ENCODE results near the gene STK38. TPM values are rescaled to one million over a fixed set of nuclear protein-coding genes. Genes with fewer than 3 reads are reported as not detected.

The STK38 gene
- total and polyA plus RNA-seq, 2 of the 4 experiments (the other 2 are of a cell fraction) = 10.6 to 19.7 TPM

GRCh38 chr6:36555750-36556252 is 8.5 kb upstream of the STK38 start:
- H2BK20ac ChIP-seq (ENCODE audit: low read depth, low read length) = no peak overlapping the region
- H3K27ac ChIP-seq (ENCODE audit: insufficient read depth, low read length) = no peak overlapping the region
- no peaks in the 10 kb centered on the region for H3K27me3 ChIP-seq (ENCODE audit: control insufficient read depth, insufficient read depth, low read length)
- no CpG with 5 or more reads among the region's 1 CpG for WGBS, 2 experiments (ENCODE audit: extremely low coverage in 2 of 2, insufficient read length in 1 of 2)
- H2BK5ac ChIP-seq (ENCODE audit: low read depth, low read length, poor library complexity, severe bottlenecking) = no peak overlapping the region
- no peak overlapping the region for H3K18ac ChIP-seq (ENCODE audit: low read depth, low read length)
- BruUV-seq (replicated peaks) = no TSS peak
- no peak overlapping the region for H3K14ac ChIP-seq (replicated peaks; ENCODE audit: low read depth, low read length)
- H3K9me1 ChIP-seq (ENCODE audit: insufficient read depth, low read length) = no peaks in the 10 kb centered on the region
- no peak overlapping the region for H2BK120ac ChIP-seq (ENCODE audit: low read depth, low read length)
- ATAC-seq (ENCODE audit: low read depth) = no peak
- no peak overlapping the region for H3K23ac ChIP-seq (ENCODE audit: low read depth, low read length)
- CTCF ChIA-PET = no interaction called here
- no peak overlapping the region for H4K91ac ChIP-seq (ENCODE audit: insufficient read depth, low read depth, low read length)
- H2BK15ac ChIP-seq (ENCODE audit: low read depth, low read length) = no peak overlapping the region
- no peak overlapping the region for H2AK5ac ChIP-seq (ENCODE audit: low read depth, low read length)
- dilution Hi-C loops (cut with HindIII; ENCODE audit: low sequenced_read_pairs, unreplicated experiment) (no loop called here), in situ Hi-C loops (cut with MboI; ENCODE audit: low sequenced_read_pairs) (no loop called here), intact Hi-C loops (cut with micrococcal nuclease) (no loop called here)
- H2AFZ ChIP-seq (replicated peaks; ENCODE audit: low read length, poor library complexity) = no peak overlapping the region
- no peaks in the 10 kb centered on the region for H4K20me1 ChIP-seq (ENCODE audit: insufficient read depth, low read length)
- H3K4me1 ChIP-seq (ENCODE audit: control insufficient read depth, insufficient read depth, low read length) = peaks cover 1% of the 10 kb centered on the region; the same call in 1 of the 2 replicates
- H3K4me2 ChIP-seq (ENCODE audit: low read depth, low read length) = no peak overlapping the region
- H3K36me3 ChIP-seq (ENCODE audit: control insufficient read depth, insufficient read depth, low read length) = no peaks in the 10 kb centered on the region
- H2AK9ac ChIP-seq (replicated peaks; ENCODE audit: low read depth, low read length, poor library complexity) = no peak overlapping the region
- no peaks in the 10 kb centered on the region for H3K9me3 ChIP-seq (ENCODE audit: control insufficient read depth, insufficient read depth, low read length)
- no peak overlapping the region for H4K5ac ChIP-seq (ENCODE audit: low read depth, low read length)
- no peak overlapping the region for H3K56ac ChIP-seq (ENCODE audit: extremely low read depth, insufficient read depth, low read length)
- TF ChIP-seq MXI1 (IDR thresholded peaks at IDR 0.05; ENCODE audit: borderline replicate concordance, low read depth, low read length) (no peak), RAD21 (IDR thresholded peaks at IDR 0.05; ENCODE audit: low read length) (no peak), BHLHE40 (IDR thresholded peaks at IDR 0.05; ENCODE audit: low read depth, low read length) (no peak), CEBPB (IDR thresholded peaks at IDR 0.05; ENCODE audit: low read depth, low read length) (no peak), CTCF (conservative IDR thresholded peaks at IDR 0.05; ENCODE audit: low read depth, low read length) (no peak), NFE2L2 (IDR thresholded peaks at IDR 0.05; ENCODE audit: low read depth, low read length) (no peak), POLR2A (IDR thresholded peaks at IDR 0.05; ENCODE audit: low read depth, low read length) (no peak)
- H3K79me1 ChIP-seq (ENCODE audit: low read depth in 1 of 2, low read length in 2 of 2) = no peaks in the 10 kb centered on the region
- H3K4ac ChIP-seq (ENCODE audit: low read depth, low read length) = no peak overlapping the region
- no peak for DNase-seq
- no peak overlapping the region for H4K8ac ChIP-seq (ENCODE audit: low read depth in 2 of 2, low read length in 2 of 2)
- no peak overlapping the region for H3K9ac ChIP-seq (ENCODE audit: low read depth, low read length)
- no peak overlapping the region for H3K4me3 ChIP-seq (ENCODE audit: insufficient read depth, low read depth, low read length)
- POLR2A ChIA-PET (ENCODE audit: unreplicated experiment) = no interaction called here
